Endothelial cell of umbilical vein (primary cell): ENCODE data around the gene CUX1.

Experiments used
- POLR2A ChIP-seq: IDR thresholded peaks from 2 replicates; pipeline ENCODE4 v1.6.1; 2012; ENCODE audit warnings: low read depth, mild to moderate bottlenecking, control low read depth, low read length
- POLR2AphosphoS5 ChIP-seq: IDR thresholded peaks from 2 replicates; pipeline ENCODE4 v1.6.1; 2012; ENCODE audit warnings: low read depth, mild to moderate bottlenecking, control low read depth, low read length, moderate library complexity; ENCODE audit not compliant: insufficient read depth
- TF ChIP-seq, protein P1 (sequence below), 2 donors: IDR thresholded peaks; 1 replicate in 1 of 2; 2 replicates in 1 of 2; pipeline ENCODE4 v1.5.1; 2011; ENCODE audit warnings: low read length in 2 of 2, mild to moderate bottlenecking in 2 of 2, moderate library complexity in 2 of 2, control low read depth in 1 of 2, inconsistent platforms in 1 of 2, low read depth in 1 of 2; ENCODE audit not compliant: insufficient read depth in 1 of 2; ENCODE audit errors: extremely low read depth in 1 of 2

DNA sequence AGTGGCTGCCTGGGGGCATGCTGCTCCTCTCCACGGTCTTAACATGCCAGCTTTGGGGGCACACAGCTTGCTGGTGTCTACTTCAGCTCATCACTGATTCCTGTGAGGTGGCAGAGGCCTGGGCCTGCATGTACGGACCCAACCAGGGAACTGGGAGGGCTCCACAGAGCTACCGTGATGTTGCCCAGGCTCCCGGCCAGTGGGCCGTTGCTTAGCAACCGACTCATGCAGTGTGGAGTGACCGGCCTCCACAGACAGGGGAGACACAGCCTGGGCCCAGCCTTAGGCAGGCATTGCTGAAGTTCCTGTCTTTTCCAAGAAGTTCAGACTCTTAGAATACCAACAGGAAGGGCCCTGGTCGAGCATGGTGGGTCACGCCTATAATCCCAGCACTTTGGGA is 443.4 kb downstream of the CUX1 start:
- no peak for TF ChIP-seq POLR2A
- no peak for TF ChIP-seq POLR2AphosphoS5
- TF ChIP-seq, protein P1, sequence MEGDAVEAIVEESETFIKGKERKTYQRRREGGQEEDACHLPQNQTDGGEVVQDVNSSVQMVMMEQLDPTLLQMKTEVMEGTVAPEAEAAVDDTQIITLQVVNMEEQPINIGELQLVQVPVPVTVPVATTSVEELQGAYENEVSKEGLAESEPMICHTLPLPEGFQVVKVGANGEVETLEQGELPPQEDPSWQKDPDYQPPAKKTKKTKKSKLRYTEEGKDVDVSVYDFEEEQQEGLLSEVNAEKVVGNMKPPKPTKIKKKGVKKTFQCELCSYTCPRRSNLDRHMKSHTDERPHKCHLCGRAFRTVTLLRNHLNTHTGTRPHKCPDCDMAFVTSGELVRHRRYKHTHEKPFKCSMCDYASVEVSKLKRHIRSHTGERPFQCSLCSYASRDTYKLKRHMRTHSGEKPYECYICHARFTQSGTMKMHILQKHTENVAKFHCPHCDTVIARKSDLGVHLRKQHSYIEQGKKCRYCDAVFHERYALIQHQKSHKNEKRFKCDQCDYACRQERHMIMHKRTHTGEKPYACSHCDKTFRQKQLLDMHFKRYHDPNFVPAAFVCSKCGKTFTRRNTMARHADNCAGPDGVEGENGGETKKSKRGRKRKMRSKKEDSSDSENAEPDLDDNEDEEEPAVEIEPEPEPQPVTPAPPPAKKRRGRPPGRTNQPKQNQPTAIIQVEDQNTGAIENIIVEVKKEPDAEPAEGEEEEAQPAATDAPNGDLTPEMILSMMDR (IDR thresholded peaks at IDR 0.05; ENCODE audit: extremely low read depth in 1 of 2, insufficient read depth in 1 of 2, low read depth in 1 of 2, low read length in 2 of 2), result no peak
